HL-60 (cell line): ENCODE measurements around the gene SUPT20H.

Source experiments
- DNase-seq, 2 experiments: peaks; one replicate each; pipeline ENCODE4 v3.0.0-alpha.2; 2010 to 2020; ENCODE audit warnings: low read depth in 1 of 2, low spot score in 1 of 2
- H3K27ac ChIP-seq: fragments of 250-450 bp; sonication (Bioruptor Pico); replicated peaks from 2 replicates; pipeline ENCODE4 v1.5.1; 2020; ENCODE audit warnings: mild to moderate bottlenecking, moderate library complexity
- H3K27me3 ChIP-seq: fragments of 250-450 bp; sonication (Bioruptor Pico); 2 replicates; pipeline ENCODE4 v1.5.1; 2021; ENCODE audit warnings: mild to moderate bottlenecking, moderate library complexity; ENCODE audit not compliant: insufficient read depth, poor library complexity, severe bottlenecking
- H3K4me3 ChIP-seq: replicated peaks from 2 replicates; pipeline ENCODE4 v1.5.1; 2011; ENCODE audit warnings: mild to moderate bottlenecking, control low read depth, low read length; ENCODE audit not compliant: insufficient read depth
- CTCF ChIP-seq: IDR thresholded peaks from one replicate; pipeline ENCODE4 v1.5.1; 2011; ENCODE audit warnings: low read length, control low read depth, inconsistent platforms; ENCODE audit not compliant: insufficient read depth
- GABPA ChIP-seq: IDR thresholded peaks from 2 replicates; pipeline ENCODE4 v1.6.1; 2012; ENCODE audit warnings: low read depth
- POLR2AphosphoS5 ChIP-seq: IDR thresholded peaks from 2 replicates; pipeline ENCODE4 v1.6.1; 2012; ENCODE audit warnings: low read depth
- REST ChIP-seq: IDR thresholded peaks from 2 replicates; pipeline ENCODE4 v1.6.1; 2012; ENCODE audit warnings: low read depth; ENCODE audit not compliant: insufficient replicate concordance
- SPI1 ChIP-seq: IDR thresholded peaks from 2 replicates; pipeline ENCODE4 v1.6.1; 2012; ENCODE audit warnings: low read depth, mild to moderate bottlenecking, borderline replicate concordance

The SUPT20H gene

GRCh38 chr13:37037241-37037640, 22.2 kb downstream of the SUPT20H start:
- H3K27me3 ChIP-seq = no peaks in the 10 kb centered on the region
- no peak for DNase-seq
- H3K27ac ChIP-seq = no peak overlapping the region
- no peak for TF ChIP-seq CTCF
- TF ChIP-seq GABPA = no peak
- TF ChIP-seq POLR2AphosphoS5 = no peak
- TF ChIP-seq REST = no peak
- no peak for TF ChIP-seq SPI1
- H3K4me3 ChIP-seq = no peak overlapping the region

DNA sequence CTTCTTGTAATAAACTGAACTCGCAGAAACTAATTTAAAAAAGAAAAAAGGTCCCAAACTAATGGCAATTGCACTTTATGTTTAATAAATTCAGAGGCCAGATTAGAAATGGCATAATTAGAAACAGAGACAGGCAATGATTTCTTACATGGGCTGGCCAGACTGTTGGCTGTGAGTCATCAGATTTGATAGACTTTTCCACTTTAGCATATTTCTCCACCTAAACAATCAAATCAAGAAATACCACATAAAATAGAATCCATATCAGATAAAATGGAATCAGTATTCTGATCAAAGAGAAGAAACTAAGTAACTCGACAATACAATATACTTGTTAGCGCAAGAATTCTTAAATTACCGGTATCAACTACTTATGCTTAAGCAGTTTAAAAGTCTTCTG, 29.9 kb downstream of the SUPT20H start:
- Histone ChIP-seq H3K27me3 (no peaks in the 10 kb centered on the region), H3K27ac (no peak overlapping the region), H3K4me3 (no peak overlapping the region)
- TF ChIP-seq REST = no peak
- TF ChIP-seq SPI1 = no peak
- TF ChIP-seq POLR2AphosphoS5 = no peak
- no peak for TF ChIP-seq GABPA
- TF ChIP-seq CTCF = no peak
- DNase-seq = no peak

- no peak for DNase-seq
- Histone ChIP-seq H3K27ac (no peak overlapping the region), H3K27me3 (no peaks in the 10 kb centered on the region), H3K4me3 (no peak overlapping the region)
- TF ChIP-seq REST (no peak), CTCF (no peak), GABPA (no peak), POLR2AphosphoS5 (no peak), SPI1 (no peak)
Measured at GRCh38 chr13:37027639-37028038, 31.8 kb downstream of the SUPT20H start.
